Activated naive CD8-positive, alpha-beta T cell treated with anti-CD3 and anti-CD28 coated beads, Interleukin-2, amount 10 ng/mL, durations not matched to agents 7 days and 5 days (primary cell): ENCODE data around the gene C1orf50. TPM values are rescaled to one million over a fixed set of nuclear protein-coding genes. Genes with fewer than 3 reads are reported as not detected.

Source experiments
- ATAC-seq: fragments of 150-1000 bp; cut with Tn5 transposase; one replicate; pipeline ENCODE4 v1.10.0; 2021; ENCODE audit warnings: low read depth, moderate library complexity
- POLR2A ChIA-PET: fragments of 350-600 bp; sonication (Branson Sonifier 250); formaldehyde crosslinking; loops from one replicate; lab custom pipeline; 2021; ENCODE audit warnings: antibody characterized with exemption; lab: Charles Lee
- DNase-seq: peaks from one replicate; pipeline ENCODE4 v3.0.0; 2021
- H3K27ac Mint-ChIP-seq: one replicate; pipeline ENCODE4 v1.8.0; 2022; ENCODE audit warnings: mild to moderate bottlenecking, mixed read lengths
- H3K27me3 Mint-ChIP-seq: one replicate; pipeline ENCODE4 v1.8.0; 2022; ENCODE audit warnings: mild to moderate bottlenecking, moderate library complexity, mixed read lengths
- H3K36me3 Mint-ChIP-seq: one replicate; pipeline ENCODE4 v1.8.0; 2021; ENCODE audit warnings: mild to moderate bottlenecking, mixed read lengths
- H3K4me1 Mint-ChIP-seq: one replicate; pipeline ENCODE4 v1.8.0; 2021; ENCODE audit warnings: mixed read lengths
- H3K4me3 Mint-ChIP-seq: one replicate; pipeline ENCODE4 v1.8.0; 2022; ENCODE audit warnings: mild to moderate bottlenecking, moderate library complexity, mixed read lengths
- H3K9me3 Mint-ChIP-seq: one replicate; pipeline ENCODE4 v1.8.0; 2021; ENCODE audit warnings: mixed read lengths
- total RNA-seq, 2 experiments: library from RNA; stranded (reverse); gene quantifications; one replicate each; pipeline ENCODE4 v1.2.3, GENCODE V29; 2021

C1orf50 gene
- total RNA-seq, 2 experiments from 2014 or later: 10.4 to 10.9 TPM

GRCh38 chr1:42777852-42778251 is 10.8 kb downstream of the C1orf50 start:
- Mint-ChIP-seq H3K27ac (no peak overlapping the region), H3K4me3 (no peak overlapping the region), H3K27me3 (no peaks in the 10 kb centered on the region), H3K9me3 (no peaks in the 10 kb centered on the region), H3K4me1 (peaks cover 16% of the 10 kb centered on the region), H3K36me3 (peaks cover 29% of the 10 kb centered on the region)
- POLR2A ChIA-PET: interaction anchor here (0.7 to 5.2 kb wide), 2 partner anchors 11 to 179 kb away, joined by 3 to 37 read pairs; partner anchors contain the start of genes C1orf50 and P3H1
- DNase-seq: no peak
- ATAC-seq: no peak

- no peak overlapping the region for H3K4me3 Mint-ChIP-seq
- ATAC-seq: no peak
Observed at GRCh38 chr1:42779725-42780124, 12.7 kb downstream of the C1orf50 start.

GRCh38 chr1:42780176-42780575 is 13.1 kb downstream of the C1orf50 start:
- no peaks in the 10 kb centered on the region for H3K9me3 Mint-ChIP-seq
- no peaks in the 10 kb centered on the region for H3K27me3 Mint-ChIP-seq
- ATAC-seq (no peak), DNase-seq (no peak)
- H3K36me3 Mint-ChIP-seq: peaks cover 24% of the 10 kb centered on the region
- POLR2A ChIA-PET: interaction anchor here (5.2 kb wide), 1 partner anchor 13 kb away, joined by 37 read pairs; the partner anchor contains the start of genes C1orf50 and P3H1
- H3K27ac Mint-ChIP-seq: no peak overlapping the region
- H3K4me3 Mint-ChIP-seq: no peak overlapping the region
- H3K4me1 Mint-ChIP-seq: peaks cover 15% of the 10 kb centered on the region

More at GRCh38 chr1:42779725-42780124, 12.7 kb downstream of the C1orf50 start:
- Mint-ChIP-seq H3K9me3 (no peaks in the 10 kb centered on the region), H3K36me3 (peaks cover 27% of the 10 kb centered on the region), H3K4me1 (peaks cover 15% of the 10 kb centered on the region), H3K27ac (peak overlapping the region; percentile 0), H3K27me3 (no peaks in the 10 kb centered on the region)
- no peak for DNase-seq
- POLR2A ChIA-PET: interaction anchor here (5.2 kb wide), 1 partner anchor 12 kb away, joined by 37 read pairs; the partner anchor contains the start of genes C1orf50 and P3H1

- no peak for ATAC-seq
- POLR2A ChIA-PET: interaction anchor here (0.7 to 2.0 kb wide), 3 partner anchors 16 to 327 kb away, joined by 3 to 12 read pairs (median 4); partner anchors contain the start of genes C1orf50, P3H1, SVBP and ZMYND12
- peaks cover 22% of the 10 kb centered on the region for H3K4me1 Mint-ChIP-seq
- no peaks in the 10 kb centered on the region for H3K27me3 Mint-ChIP-seq
- H3K4me3 Mint-ChIP-seq: no peak overlapping the region
- H3K36me3 Mint-ChIP-seq: peaks cover 14% of the 10 kb centered on the region
- DNase-seq: no peak
- no peak overlapping the region for H3K27ac Mint-ChIP-seq
- no peaks in the 10 kb centered on the region for H3K9me3 Mint-ChIP-seq
Observed at GRCh38 chr1:42783092-42783491, 16.0 kb downstream of the C1orf50 start.

- Mint-ChIP-seq H3K27ac (peak overlapping the region; percentile 57), H3K4me3 (peak overlapping the region; percentile 29), H3K9me3 (no peaks in the 10 kb centered on the region), H3K36me3 (peaks cover 11% of the 10 kb centered on the region), H3K4me1 (peaks cover 13% of the 10 kb centered on the region), H3K27me3 (no peaks in the 10 kb centered on the region)
- POLR2A ChIA-PET: interaction anchor here (0.6 to 1.9 kb wide), 4 partner anchors 16 to 123 kb away, joined by 3 to 11 read pairs (median 4); partner anchors contain the start of genes C1orf50 and P3H1
- ATAC-seq (no peak), DNase-seq (no peak)
Observed at GRCh38 chr1:42784547-42784945, 17.5 kb downstream of the C1orf50 start.

- POLR2A ChIA-PET: interaction anchor here (0.6 to 1.9 kb wide), 5 partner anchors 17 to 124 kb away, joined by 3 to 11 read pairs (median 3); partner anchors contain the start of genes C1orf50 and P3H1
- no peaks in the 10 kb centered on the region for H3K27me3 Mint-ChIP-seq
- peak within 1 kb of the TSS; percentile 68 for H3K27ac Mint-ChIP-seq
- peaks cover 8% of the 10 kb centered on the region for H3K4me1 Mint-ChIP-seq
- peaks cover 11% of the 10 kb centered on the region for H3K36me3 Mint-ChIP-seq
- ATAC-seq (peak; percentile 88), DNase-seq (peak; percentile 65)
- H3K9me3 Mint-ChIP-seq: no peaks in the 10 kb centered on the region
- H3K4me3 Mint-ChIP-seq: peak within 1 kb of the TSS; percentile 79
Observed at GRCh38 chr1:42784946-42785693, 18.1 kb downstream of the C1orf50 start, which contains the start of gene TMEM269. Gene TMEM269 (plus strand): TSS chr1:42784991. CDS start chr1:42789894, 4,903 bp downstream.

GRCh38 chr1:42786097-42786496 is 19.0 kb downstream of the C1orf50 start:
- H3K4me1 Mint-ChIP-seq: peaks cover 8% of the 10 kb centered on the region
- peak overlapping the region; percentile 68 for H3K27ac Mint-ChIP-seq
- H3K36me3 Mint-ChIP-seq: peaks cover 5% of the 10 kb centered on the region
- peak overlapping the region; percentile 79 for H3K4me3 Mint-ChIP-seq
- ATAC-seq (no peak), DNase-seq (no peak)
- no peaks in the 10 kb centered on the region for H3K27me3 Mint-ChIP-seq
- POLR2A ChIA-PET: interaction anchor here (1.0 kb wide), 1 partner anchor 24 kb away, joined by 3 read pairs; no protein-coding TSS in a partner anchor
- H3K9me3 Mint-ChIP-seq: no peaks in the 10 kb centered on the region

- POLR2A ChIA-PET: interaction anchor here (1.4 kb wide), 1 partner anchor 21 kb away, joined by 3 read pairs; the partner anchor contains the start of genes C1orf50 and P3H1
- Mint-ChIP-seq H3K27me3 (no peaks in the 10 kb centered on the region), H3K27ac (no peak overlapping the region), H3K9me3 (no peaks in the 10 kb centered on the region), H3K4me3 (no peak overlapping the region), H3K4me1 (peaks cover 8% of the 10 kb centered on the region), H3K36me3 (no peaks in the 10 kb centered on the region)
- DNase-seq: no peak
- ATAC-seq: no peak
Observed at GRCh38 chr1:42788021-42788420, 21.0 kb downstream of the C1orf50 start.

- Mint-ChIP-seq H3K4me3 (no peak overlapping the region), H3K4me1 (no peaks in the 10 kb centered on the region), H3K27me3 (no peaks in the 10 kb centered on the region), H3K36me3 (no peaks in the 10 kb centered on the region), H3K9me3 (no peaks in the 10 kb centered on the region), H3K27ac (peak overlapping the region; percentile 47)
- POLR2A ChIA-PET: interaction anchor here (0.7 kb wide), 1 partner anchor 27 kb away, joined by 3 read pairs; the partner anchor contains the start of genes C1orf50 and P3H1
- no peak for ATAC-seq
- no peak for DNase-seq
Observed at GRCh38 chr1:42793824-42794223, 26.8 kb downstream of the C1orf50 start.

GRCh38 chr1:42797414-42797813 is 30.4 kb downstream of the C1orf50 start:
- POLR2A ChIA-PET: interaction anchor here (0.6 kb wide), 1 partner anchor 180 kb away, joined by 3 read pairs; no protein-coding TSS in a partner anchor
- no peak overlapping the region for H3K4me3 Mint-ChIP-seq

GRCh38 chr1:42797979-42798378 is 30.9 kb downstream of the C1orf50 start:
- Mint-ChIP-seq H3K27ac (no peak overlapping the region), H3K36me3 (no peaks in the 10 kb centered on the region), H3K27me3 (no peaks in the 10 kb centered on the region), H3K4me3 (no peak overlapping the region), H3K4me1 (no peaks in the 10 kb centered on the region), H3K9me3 (no peaks in the 10 kb centered on the region)
- POLR2A ChIA-PET: no interaction called here
- DNase-seq: no peak
- no peak for ATAC-seq

More at GRCh38 chr1:42797414-42797813, 30.4 kb downstream of the C1orf50 start:
- ATAC-seq (no peak), DNase-seq (no peak)
- H3K9me3 Mint-ChIP-seq: no peaks in the 10 kb centered on the region
- no peaks in the 10 kb centered on the region for H3K4me1 Mint-ChIP-seq
- H3K27ac Mint-ChIP-seq: no peak overlapping the region
- no peaks in the 10 kb centered on the region for H3K27me3 Mint-ChIP-seq
- H3K36me3 Mint-ChIP-seq: no peaks in the 10 kb centered on the region

GRCh38 chr1:42801832-42802473 is 34.9 kb downstream of the C1orf50 start:
- POLR2A ChIA-PET: interaction anchor here (1.1 kb wide), 1 partner anchor 14 kb away, joined by 3 read pairs; the partner anchor contains the start of gene ERMAP
- Mint-ChIP-seq H3K4me1 (no peaks in the 10 kb centered on the region), H3K27me3 (no peaks in the 10 kb centered on the region), H3K27ac (no peak overlapping the region), H3K36me3 (peaks cover 10% of the 10 kb centered on the region), H3K4me3 (no peak overlapping the region), H3K9me3 (peaks cover 5% of the 10 kb centered on the region)
- DNase-seq (no peak), ATAC-seq (no peak)

- H3K27ac Mint-ChIP-seq: no peak overlapping the region
Observed at GRCh38 chr1:42806171-42806570, 39.1 kb downstream of the C1orf50 start.

More at GRCh38 chr1:42806171-42806570, 39.1 kb downstream of the C1orf50 start:
- Mint-ChIP-seq H3K9me3 (peaks cover 5% of the 10 kb centered on the region), H3K4me3 (no peak overlapping the region), H3K27me3 (no peaks in the 10 kb centered on the region), H3K4me1 (peaks cover 7% of the 10 kb centered on the region), H3K36me3 (peaks cover 10% of the 10 kb centered on the region)
- DNase-seq: no peak
- ATAC-seq: no peak
- POLR2A ChIA-PET: interaction anchor here (0.6 to 1.4 kb wide), 2 partner anchors 39 to 278 kb away, joined by 3 to 5 read pairs; partner anchors contain the start of genes C1orf50 and P3H1
